ELF-1 (cell line): ENCODE measurements around the gene NPL.

ENCODE experiments used
- DNase-seq: peaks from one replicate; pipeline ENCODE4 v3.0.0-alpha.2; 2016; ENCODE audit warnings: low read depth, low spot score

Gene NPL

DNA sequence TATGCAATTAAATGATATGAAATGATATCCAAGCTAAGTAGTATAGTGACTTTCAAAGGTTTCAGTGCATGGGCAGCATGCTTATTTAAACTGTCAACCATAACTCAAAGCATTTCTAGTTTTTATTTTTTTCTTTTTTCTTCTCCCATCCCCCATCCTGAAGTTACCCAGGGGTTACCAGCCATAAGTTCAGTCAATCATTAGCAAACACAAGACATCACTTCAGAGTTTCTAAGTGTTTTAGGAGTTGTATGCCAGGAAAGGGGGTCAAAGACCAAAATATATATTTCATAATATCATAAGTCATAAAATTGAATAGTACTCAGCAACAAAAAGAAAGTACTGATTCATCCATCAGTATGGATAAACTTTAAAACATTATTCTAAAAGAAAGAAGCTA, 78.3 kb downstream of the NPL start:
- DNase-seq, result no peak

GRCh38 chr1:182869241-182869666, 79.7 kb downstream of the NPL start:
- DNase-seq, result peak; percentile 73

- DNase-seq, result no peak
Measured at GRCh38 chr1:182872881-182873280, 83.3 kb downstream of the NPL start.

GRCh38 chr1:182875889-182876288, 86.3 kb downstream of the NPL start:
- no peak for DNase-seq

DNA sequence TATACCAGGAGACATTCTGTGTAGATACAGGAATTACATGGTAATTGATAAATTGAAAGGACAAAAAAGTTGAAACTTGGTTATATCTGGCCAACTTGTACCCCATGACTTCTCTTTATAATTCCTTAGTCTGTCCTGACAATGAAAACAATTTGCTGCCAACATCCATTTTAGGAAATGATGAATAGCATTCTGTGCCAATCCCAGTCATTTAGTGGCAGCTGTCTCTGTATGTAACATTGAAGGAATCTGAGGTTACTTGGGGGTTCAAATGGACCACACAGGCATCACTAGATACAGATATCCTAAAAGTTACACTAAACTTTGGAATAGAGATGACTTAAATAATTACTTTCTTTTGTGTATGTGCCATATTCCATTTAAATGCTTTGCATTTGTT, 87.8 kb downstream of the NPL start:
- DNase-seq, result no peak

DNA sequence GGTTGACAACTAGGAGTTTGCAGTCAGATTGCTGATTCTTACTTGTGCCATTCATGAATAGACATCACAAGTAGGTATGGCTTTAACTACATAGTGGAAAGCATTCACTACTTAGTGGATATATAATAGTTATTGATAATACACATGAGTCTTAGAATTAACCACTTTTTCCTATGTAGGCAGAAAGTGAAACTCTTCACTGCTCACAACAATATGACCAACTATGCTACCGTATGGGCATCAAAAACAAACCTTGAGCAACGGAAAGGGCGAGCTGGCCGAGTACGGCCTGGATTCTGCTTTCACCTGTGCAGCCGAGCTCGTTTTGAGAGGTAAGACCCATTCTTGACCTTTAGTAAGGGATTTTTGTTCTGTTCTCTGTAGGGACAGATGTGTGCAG, 88.3 kb downstream of the NPL start:
- DNase-seq, result no peak
